GM23338 (cell line): Measurements from ENCODE around the gene TGM6. TPM values are rescaled to one million over a fixed set of nuclear protein-coding genes. Genes with fewer than 3 reads are reported as not detected.

Experiments used
- ATAC-seq: fragments of 200-7000 bp; cut with Tn5 transposase; 3 replicates; pipeline ENCODE4 v1.9.1; 2020
- DNase-seq: peaks from one replicate; pipeline ENCODE4 v3.0.0-alpha.2; 2015; ENCODE audit warnings: low spot score
- H2AFZ ChIP-seq: fragments of 200-600 bp; sonication (generic); 2 replicates; pipeline ENCODE4 v1.8.0; 2016; ENCODE audit warnings: antibody characterized with exemption, mild to moderate bottlenecking, moderate library complexity
- H3F3A ChIP-seq: fragments of 200-600 bp; sonication (generic); replicated peaks from 2 replicates; pipeline ENCODE4 v1.8.0; 2017; ENCODE audit warnings: antibody characterized with exemption, mixed run types, low read depth
- H3K27ac ChIP-seq: fragments of 200-600 bp; sonication (generic); 2 replicates; pipeline ENCODE4 v1.6.1; 2016; ENCODE audit warnings: low read depth
- H3K27me3 ChIP-seq: fragments of 200-600 bp; sonication (generic); 2 replicates; pipeline ENCODE4 v1.8.0; 2016; ENCODE audit warnings: mild to moderate bottlenecking, mixed run types, moderate library complexity; ENCODE audit not compliant: insufficient read depth
- H3K36me3 ChIP-seq: fragments of 200-600 bp; sonication (generic); 2 replicates; pipeline ENCODE4 v1.8.0; 2016; ENCODE audit warnings: mild to moderate bottlenecking; ENCODE audit not compliant: insufficient read depth
- H3K4me1 ChIP-seq: fragments of 200-600 bp; sonication (generic); 2 replicates; pipeline ENCODE4 v1.8.0; 2016; ENCODE audit warnings: mild to moderate bottlenecking, moderate library complexity; ENCODE audit not compliant: insufficient read depth
- H3K4me2 ChIP-seq: fragments of 200-600 bp; sonication (generic); 2 replicates; pipeline ENCODE4 v1.7.1; 2017; ENCODE audit warnings: mixed run types
- H3K4me3 ChIP-seq: fragments of 200-600 bp; sonication (generic); 2 replicates; pipeline ENCODE4 v1.6.1; 2016; ENCODE audit warnings: mixed run types
- H3K79me2 ChIP-seq: fragments of 200-600 bp; sonication (generic); replicated peaks from 2 replicates; pipeline ENCODE4 v1.8.0; 2017; ENCODE audit warnings: mild to moderate bottlenecking; ENCODE audit not compliant: insufficient read depth
- H3K9me2 ChIP-seq: fragments of 200-600 bp; sonication (generic); 2 replicates; pipeline ENCODE4 v1.8.0; 2017; ENCODE audit not compliant: insufficient read depth
- H4K20me1 ChIP-seq: fragments of 200-600 bp; sonication (generic); replicated peaks from 2 replicates; pipeline ENCODE4 v1.8.0; 2017; ENCODE audit warnings: mild to moderate bottlenecking; ENCODE audit not compliant: insufficient read depth
- H3K27ac Mint-ChIP-seq: 2 replicates; pipeline ENCODE4 v1.8.0; 2020; ENCODE audit warnings: inconsistent platforms, mild to moderate bottlenecking, moderate library complexity, mixed read lengths
- H3K27me3 Mint-ChIP-seq: 3 replicates; pipeline ENCODE4 v1.8.0; 2022; ENCODE audit warnings: low read depth, mild to moderate bottlenecking, moderate library complexity, mixed read lengths, inconsistent platforms; ENCODE audit not compliant: insufficient read depth, poor library complexity
- H3K36me3 Mint-ChIP-seq: 3 replicates; pipeline ENCODE4 v1.8.0; 2021; ENCODE audit warnings: low read depth, mild to moderate bottlenecking, inconsistent platforms, moderate library complexity, mixed read lengths
- H3K4me1 Mint-ChIP-seq: 3 replicates; pipeline ENCODE4 v1.8.0; 2020; ENCODE audit warnings: mild to moderate bottlenecking, inconsistent platforms, mixed read lengths
- H3K4me3 Mint-ChIP-seq: 3 replicates; pipeline ENCODE4 v1.8.0; 2021; ENCODE audit warnings: moderate library complexity, mild to moderate bottlenecking, inconsistent platforms, mixed read lengths
- H3K9me3 Mint-ChIP-seq: 3 replicates; pipeline ENCODE4 v1.8.0; 2020; ENCODE audit warnings: moderate library complexity, mild to moderate bottlenecking, inconsistent platforms, mixed read lengths
- CREB1 ChIP-seq: fragments of 250-450 bp; sonication (Bioruptor Pico); IDR thresholded peaks from 2 replicates; pipeline ENCODE4 v1.5.0; 2020; ENCODE audit warnings: low read depth, mild to moderate bottlenecking, moderate library complexity
- CTCF ChIP-seq, 2 experiments: fragments of 200-600 bp in 1 of 2; sonication (generic) in 1 of 2; conservative IDR thresholded peaks; 2 replicates each; pipeline versions ENCODE4 v1.5.1 to v1.6.1; 2016 to 2017; ENCODE audit warnings: antibody characterized with exemption in 2 of 2, low read depth in 2 of 2, mild to moderate bottlenecking in 2 of 2, moderate library complexity in 1 of 2
- POLR2AphosphoS5 ChIP-seq: IDR thresholded peaks from 2 replicates; pipeline ENCODE4 v1.6.1; 2016; ENCODE audit warnings: antibody characterized with exemption, low read depth
- ZNF331 ChIP-seq: fragments of 250-450 bp; sonication (Bioruptor Pico); IDR thresholded peaks from 2 replicates; pipeline ENCODE4 v1.5.0; 2020; ENCODE audit warnings: low read depth, mild to moderate bottlenecking, moderate library complexity
- ZNF462 ChIP-seq: fragments of 250-450 bp; sonication (Bioruptor Pico); IDR thresholded peaks from 2 replicates; pipeline ENCODE4 v1.5.0; 2020; ENCODE audit warnings: mild to moderate bottlenecking, moderate library complexity
- polyA plus RNA-seq: library from polyadenylated mRNA; unstranded; fragments of >200 nt; fragmentation: Nextera tagmentation; extraction: Ambion mirVana; gene quantifications from 2 replicates; pipeline ENCODE4 v1.2.1, GENCODE V29; 2016
- total RNA-seq: library from RNA; depleted of rRNA; stranded (reverse); fragments of >200 nt; shearing (Covaris generic); gene quantifications from 2 replicates; pipeline ENCODE4 v1.2.3, GENCODE V29; 2014

The TGM6 gene
- total and polyA plus RNA-seq, 2 experiments from 2014 or later, result not detected

- TF ChIP-seq ZNF462 (CRISPR knock-in tag) (no peak), CTCF (conservative IDR thresholded peaks at IDR 0.05; ENCODE audit: low read depth in 2 of 2) (no peak), CREB1 (no peak), POLR2AphosphoS5 (no peak)
These were observed 34.5 kb upstream of the TGM6 start (continued) for GRCh38 chr20:2346188-2346587.

- Histone ChIP-seq H3F3A (no peaks in the 10 kb centered on the region), H3K4me1 (peaks cover 4% of the 10 kb centered on the region; the same call in 1 of the 2 replicates), H4K20me1 (no peaks in the 10 kb centered on the region), H3K9me2 (no peaks in the 10 kb centered on the region), H2AFZ (0 out of 2 replicates have a peak overlapping the region, but pooled peaks have one; percentile 18), H3K4me2 (no peak overlapping the region), H3K27me3 (no peaks in the 10 kb centered on the region), H3K79me2 (no peaks in the 10 kb centered on the region), H3K4me3 (no peak overlapping the region), H3K27ac (no peak overlapping the region), H3K36me3 (no peaks in the 10 kb centered on the region)
- no peak overlapping the region for H3K4me3 Mint-ChIP-seq
- DNase-seq, result no peak
- TF ChIP-seq ZNF331 (CRISPR knock-in tag) (no peak), ZNF462 (CRISPR knock-in tag) (no peak)
- peaks cover 6% of the 10 kb centered on the region; the same call in 2 of the 3 replicates for H3K4me1 Mint-ChIP-seq
- no peaks in the 10 kb centered on the region for H3K9me3 Mint-ChIP-seq
- peaks cover 8% of the 10 kb centered on the region for H3K27me3 Mint-ChIP-seq
- ATAC-seq, result no peak
- no peak overlapping the region for H3K27ac Mint-ChIP-seq
- no peaks in the 10 kb centered on the region for H3K36me3 Mint-ChIP-seq
These were observed 32.4 kb upstream of the TGM6 start for GRCh38 chr20:2348336-2348735.
